GM12878 (cell line): ENCODE data around the gene SLC25A17.

Experiments
- DPF2 ChIP-seq: fragments of 450-650 bp; IDR thresholded peaks from 2 replicates; pipeline ENCODE4 v1.6.1; 2017; ENCODE audit warnings: mild to moderate bottlenecking
- MTA3 ChIP-seq: IDR thresholded peaks from 2 replicates; pipeline ENCODE4 v1.6.1; 2012; ENCODE audit warnings: low read length, inconsistent platforms, borderline replicate concordance
- POLR2AphosphoS5 ChIP-seq: IDR thresholded peaks from 2 replicates; pipeline ENCODE4 v1.6.1; 2011; ENCODE audit warnings: mild to moderate bottlenecking, low read length, inconsistent platforms
- RCOR1 ChIP-seq: conservative IDR thresholded peaks from 2 replicates; pipeline ENCODE4 v1.6.1; 2012; ENCODE audit warnings: low read depth, low read length, improper control_type of control experiment

DNA sequence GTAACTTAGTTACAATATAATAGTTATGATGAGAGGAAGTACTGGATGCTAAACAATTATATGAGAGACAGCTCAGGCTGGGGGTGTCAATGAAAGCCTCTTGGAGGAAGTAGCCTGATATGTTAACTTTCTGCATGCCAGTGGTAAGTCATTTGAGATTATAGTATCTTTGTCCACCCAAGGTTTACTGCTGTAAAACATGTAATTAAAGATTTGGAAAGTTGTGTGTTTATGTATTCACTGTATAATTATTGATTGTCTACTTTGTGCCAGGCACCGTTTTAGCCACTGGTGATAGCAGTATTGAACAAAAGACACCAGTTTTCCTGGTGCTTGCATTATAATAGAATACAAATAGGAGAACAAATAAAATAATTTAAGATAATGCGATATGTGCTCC lies 43.4 kb upstream of the SLC25A17 start:
- TF ChIP-seq POLR2AphosphoS5: no peak
- no peak for TF ChIP-seq DPF2
- no peak for TF ChIP-seq RCOR1
- TF ChIP-seq MTA3: no peak
